Measurements from ENCODE around the gene PI4K2A.

PI4K2A gene

GRCh38 chr10:97640174-97640867 is at the start of gene PI4K2A:
TSS of gene PI4K2A (plus strand) at chr10:97640671. CDS start at chr10:97640743, 72 bp downstream.
- peak; percentile 99 for DNase-seq (ENCODE audit: low read depth)

GRCh38 chr10:97590748-97591495 is 49.5 kb upstream of the PI4K2A start:
- DNase-seq (ENCODE audit: low read depth) = no peak

- DNase-seq (ENCODE audit: low read depth) = peak; percentile 12
Observed at GRCh38 chr10:97593421-97593820, 47.0 kb upstream of the PI4K2A start.

GRCh38 chr10:97596101-97597082 is 44.1 kb upstream of the PI4K2A start:
- DNase-seq (ENCODE audit: low read depth) = peak; percentile 94

- DNase-seq (ENCODE audit: low read depth) = peak; percentile 10
Observed at GRCh38 chr10:97597778-97598177, 42.7 kb upstream of the PI4K2A start.

- DNase-seq (ENCODE audit: low read depth) = no peak
Observed at GRCh38 chr10:97598407-97599271, 41.8 kb upstream of the PI4K2A start.

GRCh38 chr10:97599272-97599619 is 41.2 kb upstream of the PI4K2A start:
- DNase-seq (ENCODE audit: low read depth) = no peak

- DNase-seq (ENCODE audit: low read depth) = no peak
Observed at GRCh38 chr10:97600616-97601015, 39.9 kb upstream of the PI4K2A start.

GRCh38 chr10:97601268-97602215 is 38.9 kb upstream of the PI4K2A start:
- DNase-seq (ENCODE audit: low read depth) = no peak

- DNase-seq (ENCODE audit: low read depth) = no peak
Observed at GRCh38 chr10:97607095-97607636, 33.3 kb upstream of the PI4K2A start.

GRCh38 chr10:97608991-97609561 is 31.4 kb upstream of the PI4K2A start:
- no peak for DNase-seq (ENCODE audit: low read depth)

GRCh38 chr10:97611473-97611872 is 29.0 kb upstream of the PI4K2A start:
- no peak for DNase-seq (ENCODE audit: low read depth)

- DNase-seq (ENCODE audit: low read depth) = peak; percentile 71
Observed at GRCh38 chr10:97612386-97612785, 28.1 kb upstream of the PI4K2A start.

- DNase-seq (ENCODE audit: low read depth) = no peak
Observed at GRCh38 chr10:97618285-97618684, 22.2 kb upstream of the PI4K2A start.

GRCh38 chr10:97618733-97619132 is 21.7 kb upstream of the PI4K2A start:
- DNase-seq (ENCODE audit: low read depth) = no peak

- no peak for DNase-seq (ENCODE audit: low read depth)
Observed at GRCh38 chr10:97623277-97623676, 17.2 kb upstream of the PI4K2A start.

GRCh38 chr10:97627731-97628130 is 12.7 kb upstream of the PI4K2A start:
- DNase-seq (ENCODE audit: low read depth) = no peak

GRCh38 chr10:97628228-97628627 is 12.2 kb upstream of the PI4K2A start:
- DNase-seq (ENCODE audit: low read depth) = no peak

- DNase-seq (ENCODE audit: low read depth) = no peak
Observed at GRCh38 chr10:97629289-97629688, 11.2 kb upstream of the PI4K2A start.

- no peak for DNase-seq (ENCODE audit: low read depth)
Observed at GRCh38 chr10:97631098-97631497, 9.4 kb upstream of the PI4K2A start.
